HG03066 (cell line): Measurements from ENCODE around the gene EFNB1.
A peak's percentile ranks its signal among the peaks of the same experiment; 100 is the strongest.

Experiments used
- ATAC-seq: cut with Tn5 transposase; IDR thresholded peaks from one replicate; pipeline ENCODE4 v1.9.1; 2021; ENCODE audit warnings: low read depth; ENCODE audit not compliant: unreplicated experiment

Gene EFNB1

DNA sequence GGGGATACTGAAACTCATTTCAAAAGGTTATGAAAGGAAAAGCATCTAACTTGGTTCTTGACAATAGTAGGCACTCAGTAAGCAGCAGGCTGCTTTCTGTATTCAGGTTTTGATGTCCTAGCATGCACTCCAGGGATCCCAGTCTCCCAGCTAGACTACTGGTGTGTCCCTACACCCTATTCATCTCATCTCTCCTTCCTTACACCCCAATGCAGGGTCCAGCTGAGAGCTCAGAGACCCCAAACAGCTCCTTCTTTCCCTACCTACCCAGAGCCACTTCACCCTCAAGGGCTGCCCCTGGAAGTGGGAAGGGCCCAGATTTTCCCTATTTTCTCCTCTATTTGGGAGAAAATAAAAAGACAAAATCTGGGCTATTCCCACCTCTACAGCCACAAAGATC lies 1.6 kb upstream of the EFNB1 start:
- no peak for ATAC-seq

DNA sequence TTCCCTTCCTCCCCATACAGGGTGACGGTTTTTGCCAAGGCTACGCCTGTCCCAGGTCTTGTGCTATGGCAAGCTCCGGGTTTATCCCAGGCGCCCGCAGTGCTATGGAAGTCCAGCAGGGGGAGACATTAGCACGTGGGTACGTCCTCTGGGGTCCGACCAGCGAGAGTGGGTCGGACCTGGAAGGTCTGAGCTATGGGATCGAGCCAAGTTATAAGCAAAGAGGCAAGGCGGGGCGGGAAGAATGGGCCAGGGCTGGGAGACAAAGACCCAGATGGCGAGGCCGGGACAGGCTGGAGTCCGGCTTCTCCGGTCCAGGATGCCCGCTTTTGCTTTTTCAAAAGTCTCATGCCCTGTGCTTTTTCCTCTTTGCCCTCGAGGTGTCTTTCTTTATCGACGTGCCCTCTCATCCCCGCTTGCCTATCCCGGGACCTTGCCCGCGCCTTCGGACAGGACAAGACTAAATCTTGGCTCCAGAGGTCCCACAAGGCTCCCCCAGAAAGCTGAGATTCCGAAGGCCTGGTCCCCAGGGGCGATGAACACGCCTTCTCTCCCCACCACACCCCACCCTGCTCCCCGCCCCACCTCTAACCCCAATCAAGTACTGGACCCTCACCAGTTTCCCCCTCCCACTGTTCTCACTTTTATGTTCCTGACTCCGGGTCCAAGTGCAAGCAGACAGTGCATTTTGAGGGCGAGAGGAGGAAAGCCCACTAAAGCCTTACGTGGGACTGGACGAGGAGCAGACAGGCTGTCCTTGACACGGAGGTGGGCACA lies 785 bp upstream of the EFNB1 start:
- peak; percentile 31 for ATAC-seq

DNA sequence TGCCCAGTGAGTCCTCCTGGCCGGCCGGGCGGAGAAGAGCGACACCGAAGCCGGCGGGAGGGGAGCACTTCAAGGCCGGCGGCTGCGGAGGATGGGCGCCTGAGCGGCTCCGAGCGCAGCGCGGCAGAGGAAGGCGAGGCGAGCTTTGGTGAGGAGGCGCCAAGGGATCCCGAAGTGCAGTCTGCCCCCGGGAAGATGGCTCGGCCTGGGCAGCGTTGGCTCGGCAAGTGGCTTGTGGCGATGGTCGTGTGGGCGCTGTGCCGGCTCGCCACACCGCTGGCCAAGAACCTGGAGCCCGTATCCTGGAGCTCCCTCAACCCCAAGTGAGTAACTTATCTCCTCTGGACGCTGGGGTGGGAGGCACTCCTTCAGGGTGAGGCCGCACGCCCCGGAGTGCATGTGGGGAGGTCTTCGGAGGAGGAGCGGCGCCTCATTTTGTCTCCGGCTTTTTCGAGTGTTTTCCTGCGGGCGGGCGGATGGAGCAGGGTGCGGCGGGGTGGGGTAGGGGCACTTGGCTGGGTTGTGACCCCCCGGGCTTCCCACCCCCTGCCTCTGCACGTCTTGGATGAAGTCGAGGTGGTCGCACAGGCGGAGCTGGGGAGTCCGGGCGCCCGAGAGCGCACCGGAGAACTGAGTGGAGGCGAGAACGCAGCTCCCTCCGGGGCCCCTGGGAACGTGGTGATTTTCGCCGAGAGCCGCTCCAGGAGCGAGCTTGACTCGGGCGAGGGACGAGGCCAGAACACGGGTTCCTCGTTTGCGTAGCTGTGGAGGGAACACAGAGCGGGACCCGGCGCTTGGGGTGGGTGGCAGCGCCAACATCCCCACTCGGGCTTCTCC lies 979 bp downstream of the EFNB1 start:
- ATAC-seq: no peak

DNA sequence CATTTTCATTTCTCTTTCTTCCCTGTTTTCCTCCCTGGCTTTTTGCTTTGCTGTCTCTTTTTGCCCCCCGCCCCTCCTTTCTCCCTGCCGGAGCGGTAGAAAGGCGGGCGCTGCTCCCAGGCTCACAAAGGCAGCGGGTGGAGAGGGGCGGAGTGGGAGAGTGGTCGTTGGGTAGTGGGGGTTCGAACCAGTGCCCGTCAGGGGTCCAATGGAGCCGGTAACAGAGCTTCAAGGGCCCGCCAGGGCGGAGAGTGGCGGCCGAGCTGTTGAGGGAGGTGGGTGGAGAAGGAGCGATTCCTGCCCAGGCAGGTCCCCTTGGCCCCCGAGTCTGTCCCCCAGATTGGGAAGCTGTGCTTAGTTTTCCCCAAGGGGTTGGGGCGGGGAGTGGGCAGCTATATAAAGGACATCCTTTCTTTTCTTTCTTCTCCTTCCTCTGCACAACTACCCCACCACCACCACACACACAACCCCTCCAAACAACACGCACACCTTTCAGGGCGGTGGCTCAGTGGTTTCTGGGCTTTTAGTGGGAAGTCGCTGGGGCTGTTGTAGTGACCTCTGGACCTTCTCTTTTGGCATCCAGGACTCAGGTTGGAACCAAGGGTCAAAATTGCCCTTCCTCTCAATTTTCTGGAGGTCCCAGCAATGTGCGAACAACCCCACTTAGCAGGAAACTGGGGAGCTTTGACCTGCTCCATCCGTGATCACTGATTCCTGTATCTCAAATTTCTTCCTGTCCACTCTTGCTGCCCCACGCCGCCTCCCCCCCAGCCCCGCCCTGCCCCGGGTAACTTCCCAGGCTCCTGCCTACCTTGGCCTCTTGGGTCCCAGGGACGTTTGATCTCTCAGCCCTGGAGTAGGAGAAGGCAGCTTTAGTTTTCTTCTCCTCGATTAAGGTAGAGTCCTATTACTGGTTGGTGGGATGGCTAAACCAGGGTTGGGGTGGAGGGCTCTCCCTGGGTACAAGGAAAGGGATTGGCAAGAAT lies 1.9 kb downstream of the EFNB1 start:
- no peak for ATAC-seq

DNA sequence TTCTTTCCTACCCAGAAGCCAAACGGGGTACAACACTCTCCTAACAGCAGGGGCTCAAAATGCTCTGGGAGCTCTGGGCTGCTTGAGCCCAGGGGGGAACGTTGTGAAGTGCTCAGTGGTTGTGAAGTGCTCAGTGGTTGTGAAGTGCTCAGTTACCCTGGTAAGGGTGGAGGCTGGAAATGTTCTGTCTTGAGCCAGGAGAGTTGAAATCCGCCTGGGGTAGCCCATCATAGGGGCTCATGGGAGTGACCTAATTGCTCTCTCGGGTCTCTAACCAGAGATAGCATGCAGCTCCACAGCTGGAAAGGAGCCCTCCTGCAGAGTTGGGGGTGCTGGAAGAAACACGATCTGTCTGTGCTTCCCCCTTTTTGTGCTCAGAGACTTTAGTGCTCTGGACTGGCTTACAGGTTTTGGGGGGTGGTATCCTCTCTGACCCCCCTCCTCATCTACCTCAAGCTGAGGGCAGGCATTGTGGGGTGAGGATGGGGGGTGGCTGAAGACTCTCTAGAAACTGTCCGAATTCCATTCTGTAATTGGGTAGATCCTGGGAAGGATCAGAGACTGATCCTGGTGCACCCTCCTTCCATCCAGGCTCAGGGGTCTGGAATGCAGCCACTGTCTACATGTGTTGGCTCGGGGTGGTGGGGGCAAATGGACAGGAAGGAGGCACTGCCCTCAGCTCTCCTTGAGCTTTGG lies 2.7 kb downstream of the EFNB1 start:
- no peak for ATAC-seq

DNA sequence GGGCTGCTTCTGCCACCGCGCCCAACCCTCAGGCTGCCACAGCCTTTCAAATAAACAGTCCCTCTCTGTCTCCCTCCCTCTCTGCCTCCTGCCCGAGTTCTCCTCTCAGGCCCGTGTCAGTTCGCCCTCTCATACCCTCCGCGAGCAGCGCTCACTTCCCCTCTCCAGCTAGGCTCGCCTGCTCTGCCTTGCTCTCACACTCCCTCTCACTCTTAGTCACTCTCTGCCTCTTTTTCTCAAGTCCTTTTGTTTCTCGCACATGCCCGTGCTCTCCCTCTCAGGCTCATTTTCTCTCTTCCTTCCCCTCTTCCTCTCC lies 3.2 kb downstream of the EFNB1 start:
- no peak for ATAC-seq

DNA sequence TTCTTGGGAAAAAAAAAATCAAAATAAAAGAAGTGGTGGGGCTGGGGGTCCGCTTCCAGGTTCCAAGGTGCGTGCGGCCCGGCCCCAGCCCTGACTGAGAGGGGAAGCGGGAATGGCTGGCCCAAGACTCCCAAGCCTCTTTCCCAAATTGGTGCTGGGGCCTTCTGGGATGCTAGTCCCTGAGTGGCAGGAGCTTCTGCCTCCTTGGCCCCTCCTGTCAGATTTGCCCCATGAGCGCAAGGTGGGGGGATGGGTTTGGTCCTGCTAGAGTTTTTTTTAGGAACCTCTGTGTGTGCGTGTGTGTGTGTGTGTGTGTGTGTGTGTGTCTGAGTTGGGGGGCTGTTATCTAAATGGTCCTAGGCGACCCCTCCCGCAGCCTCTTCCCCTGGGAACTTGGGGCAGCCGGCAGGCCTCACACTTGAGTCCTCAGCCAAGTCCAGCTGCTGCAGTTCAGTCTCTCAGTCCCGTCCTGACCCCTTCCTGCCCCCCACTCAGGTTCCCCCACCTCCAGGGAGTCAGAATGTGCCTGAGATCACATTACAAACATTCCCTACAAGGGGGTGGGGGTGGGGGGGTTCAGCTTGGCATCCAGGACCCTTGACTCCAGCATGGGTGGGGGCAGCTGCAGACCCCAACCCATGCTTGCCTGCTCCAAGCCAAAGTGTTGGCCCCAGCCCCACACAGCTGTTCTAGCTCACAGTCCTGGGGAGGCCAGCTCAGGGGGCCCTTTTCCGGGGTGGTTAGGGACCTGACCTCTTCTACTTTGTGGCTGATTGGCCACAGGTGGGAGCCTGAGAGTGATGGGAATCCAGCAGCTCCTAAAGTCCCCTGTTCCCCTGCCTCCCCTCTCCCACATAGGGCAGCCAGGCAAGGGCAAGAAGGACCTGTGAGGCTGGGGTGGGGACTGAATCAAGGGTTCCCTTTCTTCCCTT lies 4.0 kb downstream of the EFNB1 start:
- ATAC-seq: no peak

DNA sequence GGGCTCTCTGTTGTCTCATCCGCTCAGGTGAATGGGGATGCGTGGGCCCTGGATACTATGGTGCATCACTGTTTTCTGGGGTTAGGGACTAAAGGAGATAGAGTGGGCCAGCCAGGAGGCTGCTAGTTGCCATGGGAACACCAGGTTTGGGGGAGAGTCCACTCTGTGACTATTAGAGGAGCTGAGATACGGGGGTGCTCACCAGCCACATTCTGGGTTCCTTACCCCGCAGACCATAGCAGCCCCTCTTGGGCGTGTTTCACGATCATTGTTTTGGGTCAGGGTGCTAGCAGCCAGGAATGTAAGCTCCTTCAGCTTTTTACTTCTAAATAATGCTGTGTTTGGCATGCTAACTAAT lies 4.6 kb downstream of the EFNB1 start:
- ATAC-seq: no peak

DNA sequence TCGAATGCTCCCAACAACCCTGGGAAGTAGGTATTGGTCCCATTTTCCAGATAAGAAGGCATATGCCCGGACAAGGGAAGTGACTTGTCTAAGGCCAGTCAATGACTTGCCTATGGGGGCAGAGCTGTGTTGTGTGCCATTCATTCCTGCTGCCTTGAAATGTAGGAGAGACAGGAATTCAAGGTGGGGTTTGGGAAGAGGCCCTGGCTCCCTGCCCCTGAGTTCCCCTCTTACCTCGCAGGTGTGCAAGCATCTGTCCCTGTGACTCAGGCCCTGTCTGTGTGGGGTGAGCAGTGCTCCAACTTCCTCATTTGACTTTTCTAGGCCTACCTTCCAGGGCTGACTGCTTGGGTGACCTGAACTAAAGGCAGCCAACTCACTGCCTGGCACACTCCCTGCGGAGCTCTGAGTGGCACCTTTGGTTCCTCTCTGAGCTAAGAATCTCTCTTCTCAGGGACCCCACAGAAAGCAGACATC lies 5.1 kb downstream of the EFNB1 start:
- ATAC-seq: no peak

DNA sequence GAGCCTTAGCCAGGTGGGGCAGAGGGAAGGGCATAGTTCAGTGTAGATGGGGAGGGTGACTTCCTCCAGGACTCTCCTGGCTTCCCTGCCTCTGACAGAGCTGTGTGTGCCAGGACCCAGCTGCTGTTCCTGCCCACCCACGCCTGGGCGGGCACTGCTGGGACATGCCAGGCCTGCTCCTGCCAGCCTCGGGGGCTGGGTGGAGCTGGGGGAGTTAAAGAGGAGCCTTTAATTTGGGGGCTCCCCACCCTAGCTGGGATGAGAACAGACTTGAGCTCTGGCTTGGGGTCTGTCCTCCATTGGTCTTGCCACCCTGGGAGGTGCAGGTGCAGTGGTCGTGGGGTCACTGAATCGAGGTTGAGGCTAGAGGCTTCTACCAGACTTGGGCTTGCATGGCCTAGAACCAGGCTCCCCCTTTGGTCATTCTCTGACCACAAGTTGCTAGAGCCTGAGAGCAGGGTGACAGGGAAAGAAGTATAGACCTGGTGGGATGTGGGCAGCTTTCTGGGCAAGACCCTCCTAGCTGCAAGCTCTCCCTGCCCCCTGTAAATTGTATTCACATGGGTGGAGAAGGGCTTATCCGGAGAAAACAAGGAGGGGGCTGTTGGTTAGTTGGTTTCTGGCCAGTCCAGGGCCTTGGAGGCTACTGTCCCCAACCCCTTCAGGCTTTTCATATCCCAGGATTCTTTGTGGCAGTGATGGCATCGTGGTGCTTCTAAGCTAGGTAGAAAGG lies 5.7 kb downstream of the EFNB1 start:
- ATAC-seq: no peak

DNA sequence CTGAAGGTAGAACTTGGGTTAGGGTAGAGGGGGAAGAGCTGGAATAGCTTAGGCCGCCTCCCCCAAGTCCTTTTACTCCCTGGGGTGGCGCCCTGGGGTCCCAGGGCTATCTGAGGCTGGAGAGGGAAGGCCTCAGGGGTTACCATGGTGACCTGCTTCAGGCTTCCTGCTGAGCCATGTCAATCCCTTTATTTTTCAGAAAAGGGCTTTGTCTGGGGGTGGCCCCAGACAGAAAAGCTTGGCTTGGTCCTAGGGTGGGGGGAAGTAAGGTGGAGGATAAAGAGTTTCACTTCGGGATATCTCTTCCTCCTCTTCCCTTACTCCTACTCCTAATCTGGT lies 6.3 kb downstream of the EFNB1 start:
- no peak for ATAC-seq

DNA sequence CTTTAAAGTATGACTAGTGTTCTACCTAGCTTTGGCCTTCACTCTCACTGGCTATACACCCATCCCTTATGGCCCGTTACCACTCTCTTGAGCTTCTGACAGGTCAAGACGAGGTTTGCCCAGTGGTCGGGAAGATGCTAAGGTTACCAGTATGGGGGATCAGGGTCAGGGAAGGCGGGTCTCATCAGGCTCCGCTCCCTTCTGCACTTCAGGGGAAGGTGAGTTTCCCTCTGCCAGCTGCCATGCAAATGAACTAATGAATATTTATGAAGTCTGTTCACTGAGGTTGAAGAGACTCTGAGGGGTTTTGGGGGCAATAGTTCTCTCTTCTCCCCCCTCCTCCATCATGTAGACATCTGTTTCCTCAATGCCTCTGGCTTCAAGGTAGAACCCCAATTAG lies 6.6 kb downstream of the EFNB1 start:
- ATAC-seq: no peak

DNA sequence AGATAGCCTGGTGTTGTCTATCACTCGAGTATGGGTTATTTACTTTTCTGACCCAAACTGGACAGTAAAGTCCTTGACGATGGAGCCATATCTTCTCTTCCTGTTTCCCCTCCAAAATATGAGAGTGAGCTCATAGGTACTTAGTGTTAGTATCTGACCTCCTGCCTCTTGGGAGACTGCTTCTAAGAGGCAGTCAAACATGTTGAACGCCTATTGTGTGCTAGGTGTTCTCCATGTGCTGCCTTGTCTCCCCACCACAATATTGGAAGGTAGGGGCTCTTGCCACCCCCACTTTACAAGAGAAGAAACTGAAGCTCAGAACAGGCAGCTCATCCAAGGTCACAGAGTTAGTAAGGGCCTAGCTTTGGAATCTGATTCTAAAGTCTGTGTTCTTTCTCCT lies 8.3 kb downstream of the EFNB1 start:
- ATAC-seq: no peak

DNA sequence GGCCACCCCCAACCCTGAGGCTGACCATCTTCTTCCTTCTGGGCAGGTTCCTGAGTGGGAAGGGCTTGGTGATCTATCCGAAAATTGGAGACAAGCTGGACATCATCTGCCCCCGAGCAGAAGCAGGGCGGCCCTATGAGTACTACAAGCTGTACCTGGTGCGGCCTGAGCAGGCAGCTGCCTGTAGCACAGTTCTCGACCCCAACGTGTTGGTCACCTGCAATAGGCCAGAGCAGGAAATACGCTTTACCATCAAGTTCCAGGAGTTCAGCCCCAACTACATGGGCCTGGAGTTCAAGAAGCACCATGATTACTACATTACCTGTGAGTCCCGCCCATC lies 9.7 kb downstream of the EFNB1 start:
- no peak for ATAC-seq

DNA sequence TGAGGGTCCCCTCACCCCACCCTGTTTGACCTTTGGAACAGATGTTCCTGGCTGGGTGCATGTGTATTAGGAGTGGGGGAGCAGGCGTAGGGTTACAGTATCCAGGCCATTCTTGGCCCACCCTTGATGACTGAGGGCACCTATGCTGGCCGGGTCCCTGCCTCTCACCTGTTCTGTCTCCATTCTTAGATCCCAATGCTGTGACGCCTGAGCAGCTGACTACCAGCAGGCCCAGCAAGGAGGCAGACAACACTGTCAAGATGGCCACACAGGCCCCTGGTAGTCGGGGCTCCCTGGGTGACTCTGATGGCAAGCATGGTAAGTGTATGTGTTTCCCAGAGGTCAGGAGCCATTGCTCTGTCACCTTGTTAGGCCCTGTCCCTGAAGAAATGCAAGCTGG lies 10.9 kb downstream of the EFNB1 start:
- ATAC-seq: no peak

DNA sequence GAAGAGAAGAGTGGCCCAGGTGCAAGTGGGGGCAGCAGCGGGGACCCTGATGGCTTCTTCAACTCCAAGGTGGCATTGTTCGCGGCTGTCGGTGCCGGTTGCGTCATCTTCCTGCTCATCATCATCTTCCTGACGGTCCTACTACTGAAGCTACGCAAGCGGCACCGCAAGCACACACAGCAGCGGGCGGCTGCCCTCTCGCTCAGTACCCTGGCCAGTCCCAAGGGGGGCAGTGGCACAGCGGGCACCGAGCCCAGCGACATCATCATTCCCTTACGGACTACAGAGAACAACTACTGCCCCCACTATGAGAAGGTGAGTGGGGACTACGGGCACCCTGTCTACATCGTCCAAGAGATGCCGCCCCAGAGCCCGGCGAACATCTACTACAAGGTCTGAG lies 11.4 kb downstream of the EFNB1 start:
- no peak for ATAC-seq

DNA sequence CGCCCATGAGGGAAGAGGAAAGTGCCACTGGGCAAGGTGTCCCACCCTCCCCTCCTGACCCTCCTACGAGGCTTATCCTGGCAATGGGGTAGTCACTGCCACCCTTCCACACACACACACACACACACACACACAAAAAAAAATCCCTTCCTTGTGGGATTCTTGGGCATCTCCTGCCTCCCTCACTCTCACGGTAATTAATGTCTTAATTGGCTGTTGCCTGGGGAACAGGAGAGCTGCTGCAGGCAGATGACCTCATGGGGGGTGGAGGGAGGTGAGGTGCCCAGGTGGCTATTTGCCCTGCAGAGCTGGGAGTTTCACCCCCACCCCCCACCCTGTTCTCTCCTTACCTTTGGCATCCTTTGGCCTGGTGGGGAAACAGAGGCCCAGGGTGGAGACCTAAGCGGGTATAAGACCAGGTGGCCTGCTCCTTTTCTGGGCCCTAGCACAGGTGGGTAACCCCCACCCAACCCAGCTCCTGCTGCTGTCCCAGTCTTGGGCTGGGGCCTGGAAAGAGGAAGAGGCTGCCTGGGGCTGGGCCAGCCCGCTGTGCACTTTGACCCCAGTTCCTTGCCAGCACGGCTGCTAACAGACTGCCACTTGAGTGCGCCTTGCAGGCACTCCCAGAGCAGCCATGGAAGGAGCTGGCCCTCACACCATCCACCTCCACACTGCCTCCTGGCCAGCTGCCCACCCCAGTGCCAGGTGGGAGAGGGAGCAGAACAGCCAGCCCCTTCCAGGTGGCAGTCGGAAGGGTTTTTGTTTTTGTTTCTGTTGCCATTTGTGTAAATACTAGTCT lies 12.6 kb downstream of the EFNB1 start:
- ATAC-seq: no peak

DNA sequence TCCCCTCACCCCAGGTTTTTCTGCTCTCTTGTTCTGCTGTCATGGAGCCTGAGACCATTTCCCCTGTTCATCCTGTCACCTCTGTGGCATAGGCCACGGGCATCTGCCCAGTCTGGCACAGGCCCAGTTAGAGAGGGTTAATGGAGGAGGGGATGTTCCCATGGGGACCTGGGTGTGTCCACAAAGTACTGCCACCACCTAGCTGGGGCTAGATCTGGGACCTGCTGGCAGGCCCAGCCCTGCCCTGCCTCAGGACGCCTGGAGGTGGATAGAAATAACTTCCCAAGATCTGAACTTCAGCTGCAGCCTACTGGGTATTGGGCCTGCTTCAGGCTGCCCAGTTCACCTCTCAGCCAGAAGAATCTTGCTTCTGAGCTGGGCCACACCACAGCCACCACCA lies 13.5 kb downstream of the EFNB1 start:
- no peak for ATAC-seq
